Measurements from ENCODE around the gene MAP2. TPM values are rescaled to one million over a fixed set of nuclear protein-coding genes. Genes with fewer than 3 reads are reported as not detected.

MAP2 gene
- total RNA-seq, 1 donor from 2014 or later = 2.8 TPM

DNA sequence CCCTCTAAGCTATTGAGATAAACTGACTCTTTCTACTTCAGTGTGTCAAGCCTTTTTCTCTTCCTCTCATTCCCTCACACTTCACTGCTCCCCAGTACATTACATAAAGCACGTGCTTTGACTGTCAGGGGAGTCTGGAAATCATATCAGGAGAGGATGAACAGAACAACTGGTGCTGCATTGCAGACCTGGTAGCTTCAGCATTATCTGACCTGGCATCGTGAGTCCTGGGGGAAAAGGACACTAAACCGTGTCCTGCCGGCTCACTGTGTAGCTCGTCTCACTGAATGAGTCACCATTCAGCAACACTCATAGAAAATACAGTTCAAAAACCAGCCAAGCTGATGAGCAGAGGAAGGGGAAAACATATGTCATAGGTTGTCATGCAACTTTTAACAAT, 239.3 kb downstream of the MAP2 start:
- intact Hi-C loops (cut with DNase I) = no loop called here
- ATAC-seq (ENCODE audit: poor library complexity) (no peak), DNase-seq (no peak)

DNA sequence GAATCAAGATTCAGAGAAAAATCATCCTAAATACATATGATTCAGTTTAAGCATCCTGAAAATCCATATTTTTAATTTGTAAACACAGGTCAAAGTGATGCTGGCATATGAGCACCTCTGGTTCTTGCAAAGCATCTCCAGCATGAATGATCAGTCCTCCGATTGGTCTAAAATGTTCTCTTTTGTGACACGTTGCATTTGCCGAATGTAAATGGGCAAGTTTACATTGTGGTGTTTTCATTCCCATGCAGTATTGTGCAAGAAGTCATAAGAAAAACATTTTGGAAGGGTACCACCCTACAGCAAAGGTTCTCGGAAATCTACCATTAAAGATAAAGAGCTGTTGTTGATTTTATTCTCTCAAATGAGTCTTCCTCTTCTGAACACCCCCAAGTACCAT, 239.8 kb downstream of the MAP2 start:
- ATAC-seq (ENCODE audit: poor library complexity) (no peak), DNase-seq (no peak)
- intact Hi-C loops (cut with DNase I) = no loop called here

DNA sequence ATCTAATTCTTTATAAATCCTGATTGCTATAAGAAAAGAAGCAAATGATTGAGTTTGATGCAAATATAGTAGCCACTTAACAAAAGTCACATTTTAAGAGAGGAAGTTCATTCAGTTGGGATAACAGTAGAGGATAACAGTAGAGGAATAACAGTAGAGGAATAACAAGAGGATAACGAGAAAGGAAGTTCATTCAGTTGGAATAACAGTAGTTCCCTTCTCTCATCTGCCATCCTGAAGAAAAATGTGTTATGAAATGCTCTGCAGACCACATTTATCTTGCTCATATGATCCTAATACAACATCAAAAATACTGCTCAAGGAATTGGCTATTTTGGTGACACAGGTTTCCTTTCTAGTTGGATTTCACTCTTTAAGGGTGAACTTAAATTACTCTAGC, 242.4 kb downstream of the MAP2 start:
- ATAC-seq (ENCODE audit: poor library complexity) = no peak
- intact Hi-C loops (cut with DNase I) = no loop called here

DNA sequence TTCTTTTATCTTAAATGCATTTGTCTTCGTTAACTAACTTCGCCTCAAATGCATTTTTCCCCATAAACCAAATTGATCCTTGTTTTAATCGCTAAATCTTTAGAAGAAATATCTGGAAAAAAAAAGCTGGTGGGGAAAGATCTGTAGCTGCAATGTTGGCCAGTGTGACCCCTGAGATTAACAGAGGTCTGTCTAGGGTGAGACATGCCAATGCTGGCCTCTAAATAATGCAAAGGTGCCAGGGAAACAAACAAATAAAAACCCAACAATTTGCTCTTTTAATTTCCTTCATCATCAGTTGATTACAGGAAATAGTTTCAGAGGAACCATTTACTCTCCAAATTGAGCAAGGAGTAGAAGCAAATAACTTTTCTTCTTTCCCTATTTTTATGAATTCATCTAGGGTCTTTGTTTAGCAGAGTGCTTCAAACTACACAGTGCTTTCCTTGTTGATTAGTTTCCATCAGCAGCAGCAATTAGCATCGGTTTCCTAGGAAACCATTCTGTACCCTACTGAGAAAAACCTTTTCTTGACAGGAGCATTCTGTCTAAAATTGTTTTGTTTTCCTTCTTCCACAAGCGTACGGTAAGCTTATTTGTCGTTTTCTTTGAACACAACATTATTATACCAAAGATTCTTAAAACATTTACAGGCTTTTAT, 247.3 kb downstream of the MAP2 start:
- ATAC-seq (ENCODE audit: poor library complexity) (no peak), DNase-seq (no peak)
- intact Hi-C loops (cut with DNase I) = no loop called here

More for the DNA sequence above, 242.4 kb downstream of the MAP2 start:
- no peak for DNase-seq

DNA sequence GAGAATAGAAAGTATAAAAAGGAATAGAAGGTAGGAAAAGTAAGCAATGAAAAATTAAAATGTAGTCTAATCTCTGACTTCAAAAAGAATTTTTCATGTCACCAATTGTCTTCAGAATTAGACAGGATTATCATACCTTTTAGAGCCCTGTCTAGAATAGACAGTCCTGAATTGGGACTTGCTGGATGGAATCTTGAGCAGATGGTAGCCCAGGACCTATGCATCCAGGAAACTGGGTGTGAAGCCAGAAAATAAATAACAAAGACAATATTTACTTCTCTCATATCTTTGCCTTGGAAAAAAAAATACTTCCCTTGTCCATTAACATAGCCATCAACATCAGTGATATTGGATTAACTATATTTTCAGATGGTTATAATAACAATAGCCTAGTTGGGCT, 250.0 kb downstream of the MAP2 start:
- intact Hi-C loops (cut with DNase I) = no loop called here
- DNase-seq (no peak), ATAC-seq (ENCODE audit: poor library complexity) (no peak)

DNA sequence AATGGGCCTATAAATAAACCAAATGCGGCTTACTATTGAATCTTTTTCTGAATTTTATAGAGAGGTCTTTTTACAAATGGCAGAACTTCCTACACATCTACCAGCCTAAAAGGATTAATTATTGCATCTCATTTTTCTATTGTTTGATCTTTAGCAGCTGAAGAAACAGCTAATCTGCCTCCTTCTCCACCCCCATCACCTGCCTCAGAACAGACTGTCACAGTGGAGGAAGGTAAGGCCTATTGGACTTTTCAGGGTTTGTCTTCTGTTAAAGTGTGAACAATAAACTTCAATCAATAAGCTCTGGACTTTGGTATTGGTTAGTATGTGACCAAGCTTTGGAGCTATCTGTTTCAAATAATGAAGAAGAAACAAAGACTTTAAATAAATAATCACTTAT, 256.7 kb downstream of the MAP2 start:
- intact Hi-C loops (cut with DNase I) = no loop called here
- ATAC-seq (ENCODE audit: poor library complexity) (no peak), DNase-seq (no peak)

DNA sequence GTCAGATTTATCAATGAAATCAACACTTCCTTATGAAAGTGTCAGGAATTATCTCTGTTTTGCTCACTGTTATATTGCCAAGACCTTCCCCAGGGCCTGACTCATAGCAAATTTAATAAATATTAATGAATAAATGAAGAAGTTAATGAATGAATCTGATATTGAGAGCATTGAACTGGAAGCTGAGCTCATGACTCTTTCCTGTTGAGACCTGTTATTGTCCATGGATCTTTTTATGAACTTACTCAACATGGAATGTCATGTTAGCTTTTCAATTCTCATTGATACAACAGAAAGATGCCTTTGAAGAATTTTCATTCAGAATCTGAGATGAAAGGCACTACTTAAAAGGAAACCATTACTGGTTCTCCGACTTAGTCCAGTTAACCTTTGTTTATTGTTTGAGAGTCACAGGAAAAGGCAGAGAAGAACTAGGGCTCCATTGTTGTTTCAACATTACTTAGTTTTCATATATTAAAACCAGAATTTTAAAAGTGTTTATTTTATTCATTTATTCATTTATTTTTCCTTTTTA, 257.4 kb downstream of the MAP2 start:
- intact Hi-C loops (cut with DNase I) = no loop called here
- DNase-seq (no peak), ATAC-seq (ENCODE audit: poor library complexity) (no peak)

DNA sequence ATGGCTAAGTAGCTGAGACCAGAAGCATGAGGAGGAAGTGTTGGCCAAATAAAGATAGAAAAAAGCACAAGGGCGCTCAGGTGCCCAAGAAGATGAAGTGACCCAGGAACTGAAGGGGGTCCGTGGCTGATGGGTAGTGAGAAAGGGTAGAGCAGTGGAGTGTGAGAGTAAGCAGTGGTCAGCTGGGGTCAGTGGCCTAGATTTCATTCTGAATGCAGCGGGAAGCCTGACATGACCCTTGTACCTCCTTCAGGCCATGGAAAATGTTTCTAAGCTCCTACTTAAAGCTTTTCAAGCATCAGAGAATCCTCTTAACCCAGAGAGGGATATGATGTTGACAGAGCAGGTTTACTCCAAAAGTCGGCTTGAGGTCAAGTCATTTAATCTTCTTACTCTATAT, 258.8 kb downstream of the MAP2 start:
- intact Hi-C loops (cut with DNase I) = no loop called here
- DNase-seq = no peak
- ATAC-seq (ENCODE audit: poor library complexity) = no peak

DNA sequence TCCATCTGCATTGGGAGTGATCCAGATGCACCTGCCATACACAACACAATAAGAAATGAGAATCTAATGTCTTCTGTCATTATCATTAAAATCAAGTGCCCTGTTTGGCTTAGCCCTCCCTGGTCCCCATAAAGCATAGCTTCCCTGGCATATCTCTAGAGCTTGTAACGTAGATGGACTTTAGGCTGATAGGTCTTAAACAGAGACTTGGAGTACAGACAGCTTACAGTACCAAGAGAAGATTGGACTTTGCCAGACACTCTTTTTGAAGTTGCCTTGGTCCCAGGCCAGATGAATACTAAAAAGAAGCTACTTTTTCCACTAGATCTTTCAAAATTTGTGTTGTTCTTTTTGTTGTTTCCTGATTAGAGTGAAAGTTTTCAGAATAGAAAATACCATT, 261.5 kb downstream of the MAP2 start:
- intact Hi-C loops (cut with DNase I) = no loop called here
- ATAC-seq (ENCODE audit: poor library complexity) (peak; percentile 85), DNase-seq (no peak)

DNA sequence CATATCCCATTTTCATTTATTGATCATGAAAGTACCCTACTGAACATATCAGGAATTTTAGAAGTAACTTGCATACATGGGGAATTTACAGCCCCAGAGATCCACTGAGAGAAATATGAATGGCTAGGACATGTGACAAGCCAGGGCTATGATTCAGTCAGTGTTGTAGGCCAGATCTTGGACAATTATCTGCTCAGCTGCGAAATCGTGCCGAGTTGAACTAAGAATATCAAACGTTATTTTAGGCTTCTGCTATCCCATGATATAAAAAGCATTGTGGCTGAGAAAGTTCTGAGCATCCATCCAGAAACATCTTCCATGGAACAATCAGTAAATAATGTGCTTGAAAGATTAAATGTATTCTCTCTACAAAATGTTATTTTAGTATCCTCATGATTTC, 262.1 kb downstream of the MAP2 start:
- intact Hi-C loops (cut with DNase I) = no loop called here
- ATAC-seq (ENCODE audit: poor library complexity) = peak; percentile 98
- no peak for DNase-seq

DNA sequence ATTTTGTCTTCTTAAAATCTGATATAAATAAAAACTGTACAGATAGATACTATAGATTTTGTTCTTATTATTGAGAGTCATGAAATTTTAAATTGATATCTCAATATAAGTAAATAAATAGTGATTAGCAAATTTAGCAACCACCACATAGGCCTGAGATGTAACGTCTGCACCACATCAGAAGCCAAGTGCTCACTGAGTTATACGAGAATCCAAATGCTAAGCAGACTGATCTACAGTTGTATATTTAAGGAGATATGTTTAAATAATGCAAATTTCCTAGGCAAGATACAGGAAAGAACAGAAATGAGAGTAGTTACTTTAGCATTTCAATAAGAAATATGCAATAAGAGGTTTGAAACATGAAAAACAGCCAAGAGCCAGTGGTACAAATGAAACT, 262.6 kb downstream of the MAP2 start:
- intact Hi-C loops (cut with DNase I) = no loop called here
- ATAC-seq (ENCODE audit: poor library complexity) (no peak), DNase-seq (no peak)

DNA sequence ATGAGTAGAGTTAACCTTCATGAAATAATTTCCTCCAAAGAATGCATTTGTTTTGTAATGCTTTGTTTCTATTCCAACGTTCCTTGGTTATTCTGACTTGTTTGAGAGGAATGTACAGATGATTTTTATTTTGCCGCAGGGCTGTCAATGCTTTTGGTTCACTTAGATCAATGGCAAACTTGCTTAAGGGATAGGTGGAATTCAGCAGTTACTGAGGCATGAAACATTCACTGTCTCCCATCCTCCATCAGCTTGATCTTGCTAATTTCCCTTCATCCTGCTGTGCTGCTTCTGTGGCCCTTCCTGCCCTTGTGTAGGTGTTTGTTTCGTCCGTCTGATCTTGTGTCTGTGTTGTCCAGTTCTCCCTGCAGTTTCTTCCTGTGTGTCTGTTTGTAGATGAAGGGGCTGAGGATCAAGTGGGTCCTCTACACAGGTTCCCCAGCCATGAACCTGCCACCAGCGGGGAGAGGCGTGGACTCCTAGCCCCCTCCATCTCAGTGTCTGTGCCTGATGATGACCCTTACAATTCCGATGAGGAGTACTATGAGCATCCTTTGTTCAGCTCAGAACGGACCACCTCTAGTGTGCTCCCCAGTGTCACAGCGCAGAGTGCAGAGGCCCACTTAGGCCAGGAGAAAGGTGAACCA, 263.6 kb downstream of the MAP2 start:
- DNase-seq (no peak), ATAC-seq (ENCODE audit: poor library complexity) (no peak)
- intact Hi-C loops (cut with DNase I) = no loop called here

DNA sequence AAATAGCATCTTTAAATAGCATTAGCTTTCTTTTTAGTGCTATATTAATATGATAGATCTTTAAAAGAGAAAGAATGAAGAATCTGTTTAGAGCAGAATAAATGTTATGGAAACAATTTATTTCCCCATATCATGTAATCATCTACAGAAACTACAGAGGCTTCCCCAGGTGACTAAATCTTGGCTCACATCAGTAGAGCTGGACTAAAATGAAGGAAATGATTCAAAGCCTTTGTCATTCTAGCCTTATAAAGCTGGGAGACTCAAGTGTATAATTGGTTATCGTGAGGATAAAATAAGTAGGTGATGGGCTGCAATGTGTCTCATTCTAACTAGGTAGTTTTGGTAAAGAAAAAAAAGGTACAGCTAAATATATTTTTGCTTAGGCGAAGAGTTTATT, 264.5 kb downstream of the MAP2 start:
- intact Hi-C loops (cut with DNase I) = no loop called here
- no peak for ATAC-seq (ENCODE audit: poor library complexity)
- DNase-seq = no peak

DNA sequence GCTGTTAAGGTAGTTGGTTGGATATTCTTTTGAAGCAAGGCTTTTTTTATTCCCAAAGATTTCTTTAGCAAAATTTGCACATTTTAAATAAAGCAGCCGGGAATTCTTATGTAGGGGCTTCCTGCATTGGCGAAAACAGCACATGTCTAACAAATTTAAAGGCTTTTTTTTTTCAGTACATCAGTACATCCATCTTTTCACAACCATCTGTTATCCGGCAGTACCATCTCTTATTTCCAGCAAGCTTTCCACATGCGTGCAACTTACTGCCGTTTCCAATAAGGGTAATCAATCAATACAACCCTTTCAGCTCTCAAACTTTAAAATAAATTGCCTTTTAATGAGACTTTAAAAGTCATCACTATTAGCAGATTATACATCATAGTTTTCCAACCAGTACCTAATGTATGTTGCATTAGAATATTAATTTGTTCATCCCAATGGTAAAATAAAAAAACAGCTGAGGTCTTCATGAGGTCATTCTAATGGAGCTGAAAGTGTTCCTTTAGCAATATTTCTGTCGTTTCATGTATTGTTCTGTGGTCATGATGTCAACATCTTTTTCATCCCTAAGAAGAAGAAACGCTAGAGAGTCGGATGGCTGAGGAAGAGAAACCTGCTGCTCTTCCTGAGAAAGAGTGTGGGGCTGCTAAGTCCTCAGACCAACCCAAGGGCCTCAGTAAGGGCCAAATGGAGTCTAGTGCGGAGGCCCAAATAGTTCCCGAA, 266.3 kb downstream of the MAP2 start:
- ATAC-seq (ENCODE audit: poor library complexity) (no peak), DNase-seq (no peak)
- intact Hi-C loops (cut with DNase I) = no loop called here

DNA sequence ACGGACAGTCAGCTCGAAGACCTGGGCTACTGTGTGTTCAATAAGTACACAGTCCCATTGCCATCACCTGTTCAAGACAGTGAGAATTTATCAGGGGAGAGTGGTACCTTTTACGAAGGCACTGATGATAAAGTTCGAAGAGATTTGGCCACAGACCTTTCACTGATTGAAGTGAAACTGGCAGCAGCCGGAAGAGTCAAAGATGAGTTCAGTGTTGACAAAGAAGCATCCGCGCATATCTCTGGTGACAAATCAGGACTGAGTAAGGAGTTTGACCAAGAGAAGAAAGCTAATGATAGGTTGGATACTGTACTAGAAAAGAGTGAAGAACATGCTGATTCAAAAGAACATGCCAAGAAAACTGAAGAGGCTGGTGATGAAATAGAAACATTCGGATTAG, 270.9 kb downstream of the MAP2 start:
- no peak for ATAC-seq (ENCODE audit: poor library complexity)
- no peak for DNase-seq
- intact Hi-C loops (cut with DNase I) = no loop called here

DNA sequence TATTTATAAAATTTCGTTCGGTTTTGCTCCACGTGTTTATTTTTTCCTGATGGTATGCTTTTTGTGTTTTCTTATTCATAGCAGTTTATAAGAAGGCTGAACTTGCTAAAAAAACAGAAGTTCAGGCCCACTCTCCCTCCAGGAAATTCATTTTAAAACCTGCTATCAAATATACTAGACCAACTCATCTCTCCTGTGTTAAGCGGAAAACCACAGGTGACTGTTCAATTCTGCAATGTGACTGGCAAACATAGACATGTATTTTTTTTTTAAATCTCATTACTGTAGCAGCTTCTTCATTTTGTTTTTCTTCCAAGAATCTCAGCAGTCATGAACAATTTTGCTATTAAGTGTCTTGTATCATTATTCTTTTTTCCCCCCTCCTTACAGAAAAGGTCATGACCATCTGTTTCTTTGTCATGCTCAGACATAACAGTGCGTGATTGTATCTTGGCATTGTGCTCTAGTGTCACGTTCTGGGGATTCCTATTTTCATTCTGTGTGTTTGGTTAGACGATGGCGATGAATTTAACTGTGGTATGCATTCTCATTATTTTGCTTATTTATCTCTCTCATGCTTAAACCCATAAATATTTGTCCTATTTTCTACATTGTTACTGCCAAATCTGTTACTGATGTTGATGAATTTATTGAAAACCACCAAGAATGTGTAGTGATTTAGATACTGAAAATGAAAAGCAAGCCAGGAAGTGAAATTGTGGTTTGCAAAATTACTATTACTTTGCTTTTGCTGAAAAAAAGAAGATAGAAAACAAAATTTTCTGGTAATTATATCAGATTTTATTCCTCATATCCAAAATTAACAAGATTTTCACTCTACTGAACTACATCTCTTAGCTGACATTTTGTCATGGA, 273.2 kb downstream of the MAP2 start:
- intact Hi-C loops (cut with DNase I) = no loop called here
- ATAC-seq (ENCODE audit: poor library complexity) = no peak
- DNase-seq = no peak

DNA sequence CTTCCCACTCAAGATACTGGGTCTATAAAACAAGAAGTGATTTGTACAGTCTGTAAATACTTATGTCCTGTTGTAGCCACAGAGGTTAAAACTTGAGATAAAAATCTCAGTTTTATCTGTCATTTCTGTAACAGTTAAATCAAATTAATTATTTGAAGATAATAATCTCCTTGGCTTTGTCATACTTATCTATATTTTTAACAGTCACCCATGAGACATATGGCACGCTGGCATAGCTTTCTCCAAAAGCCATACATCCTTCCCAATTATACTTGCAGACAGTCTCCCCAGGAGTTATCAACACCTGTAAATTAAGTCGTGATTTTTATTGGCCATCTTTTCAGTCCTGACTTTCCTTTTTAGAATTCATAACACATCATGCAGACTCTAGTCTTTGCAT, 278.9 kb downstream of the MAP2 start:
- ATAC-seq (ENCODE audit: poor library complexity) = no peak
- intact Hi-C loops (cut with DNase I) = no loop called here

DNA sequence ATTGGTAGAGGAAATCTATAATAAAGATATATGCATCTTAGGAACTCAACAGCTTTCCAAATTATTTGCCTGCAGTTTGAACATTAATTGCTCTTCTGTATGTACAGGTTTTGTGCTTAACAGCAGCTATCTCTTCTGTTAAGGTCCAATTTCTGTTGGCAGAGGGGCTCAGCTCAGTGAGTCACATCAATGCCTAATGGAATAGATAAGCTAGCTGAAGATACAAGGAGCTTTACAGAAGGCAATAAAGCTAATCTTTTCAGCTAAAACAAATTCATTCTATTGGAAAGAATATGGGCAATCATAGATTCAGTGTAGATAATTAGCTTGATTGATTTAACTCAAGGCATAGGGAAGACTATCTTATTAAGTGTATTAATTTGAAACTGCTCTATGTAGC, 289.4 kb downstream of the MAP2 start:
- intact Hi-C loops (cut with DNase I) = no loop called here
- ATAC-seq (ENCODE audit: poor library complexity) (no peak), DNase-seq (no peak)

More for the DNA sequence above, 278.9 kb downstream of the MAP2 start:
- no peak for DNase-seq

DNA sequence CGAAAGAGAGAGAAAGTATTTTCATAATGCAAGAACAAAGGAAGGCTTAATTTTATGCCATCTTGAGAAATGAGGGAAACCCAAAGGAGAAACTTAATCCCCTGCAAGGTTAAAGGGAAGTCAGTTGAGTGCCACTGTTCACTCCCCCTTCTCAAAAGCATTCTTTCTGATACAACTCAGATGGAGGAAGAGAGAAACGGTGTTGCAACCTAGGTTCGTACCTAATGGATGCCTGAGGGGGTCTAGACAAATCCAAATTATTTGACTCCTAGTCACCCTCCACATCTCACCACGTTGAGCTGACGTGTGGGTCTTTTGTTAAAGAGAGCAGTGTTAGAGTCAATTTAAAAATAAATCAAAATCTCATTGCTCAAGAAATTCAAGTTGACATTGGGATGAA, 295.2 kb downstream of the MAP2 start:
- ATAC-seq (ENCODE audit: poor library complexity) (no peak), DNase-seq (no peak)
- intact Hi-C loops (cut with DNase I) = no loop called here

All from Right ventricle myocardium superior (tissue), 1 donor.